HG02885 (cell line): ENCODE data around the gene DTNA.
A peak's percentile ranks its signal among the peaks of the same experiment; 100 is the strongest.

Experiments used
- ATAC-seq: cut with Tn5 transposase; IDR thresholded peaks from one replicate; pipeline ENCODE4 v1.9.1; 2021; ENCODE audit warnings: mild to moderate bottlenecking; ENCODE audit not compliant: unreplicated experiment, poor library complexity

Gene DTNA

DNA sequence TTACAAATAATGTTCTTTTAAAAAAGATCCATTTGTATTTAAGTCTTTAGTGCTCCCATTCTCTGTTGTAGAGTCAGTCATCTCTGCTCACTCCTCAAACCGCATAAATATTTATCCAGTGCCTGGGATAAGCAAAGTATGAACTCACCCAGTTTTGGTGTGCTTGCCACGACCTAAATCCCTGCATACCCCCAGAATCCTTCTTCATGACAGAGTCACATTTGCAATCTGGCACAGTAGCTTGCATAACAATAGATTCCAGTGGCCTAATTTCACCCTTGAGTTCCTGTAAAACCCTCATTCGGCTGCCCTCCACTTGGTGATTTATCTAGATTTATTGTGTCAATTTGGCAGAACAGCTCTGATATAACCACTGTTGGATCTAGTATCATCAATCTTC, 92.9 kb downstream of the DTNA start:
- ATAC-seq: no peak

DNA sequence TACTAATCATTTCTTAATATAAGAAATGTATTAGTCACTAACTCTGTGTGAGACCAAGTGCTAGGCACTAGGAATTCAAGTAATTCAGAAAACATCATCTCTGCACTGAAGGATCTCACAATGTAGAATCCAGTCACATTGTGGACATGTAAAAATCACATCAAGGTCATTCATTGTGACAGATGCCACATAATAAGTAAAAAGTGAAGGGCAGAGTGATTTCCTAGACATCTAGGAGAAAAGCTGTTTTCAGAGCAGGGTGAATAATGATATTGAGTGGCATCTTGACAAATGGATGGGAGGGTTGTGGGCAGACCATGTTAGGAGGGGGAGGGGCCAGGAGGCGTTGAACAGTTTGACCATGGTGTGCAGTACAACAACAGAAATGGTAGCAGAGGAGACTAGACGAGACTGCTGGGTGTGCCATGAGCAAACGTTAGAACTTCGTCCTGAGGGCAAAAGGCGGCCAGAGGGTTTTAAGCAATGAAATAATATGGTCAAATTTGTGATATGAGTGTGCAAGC, 93.8 kb downstream of the DTNA start:
- no peak for ATAC-seq

DNA sequence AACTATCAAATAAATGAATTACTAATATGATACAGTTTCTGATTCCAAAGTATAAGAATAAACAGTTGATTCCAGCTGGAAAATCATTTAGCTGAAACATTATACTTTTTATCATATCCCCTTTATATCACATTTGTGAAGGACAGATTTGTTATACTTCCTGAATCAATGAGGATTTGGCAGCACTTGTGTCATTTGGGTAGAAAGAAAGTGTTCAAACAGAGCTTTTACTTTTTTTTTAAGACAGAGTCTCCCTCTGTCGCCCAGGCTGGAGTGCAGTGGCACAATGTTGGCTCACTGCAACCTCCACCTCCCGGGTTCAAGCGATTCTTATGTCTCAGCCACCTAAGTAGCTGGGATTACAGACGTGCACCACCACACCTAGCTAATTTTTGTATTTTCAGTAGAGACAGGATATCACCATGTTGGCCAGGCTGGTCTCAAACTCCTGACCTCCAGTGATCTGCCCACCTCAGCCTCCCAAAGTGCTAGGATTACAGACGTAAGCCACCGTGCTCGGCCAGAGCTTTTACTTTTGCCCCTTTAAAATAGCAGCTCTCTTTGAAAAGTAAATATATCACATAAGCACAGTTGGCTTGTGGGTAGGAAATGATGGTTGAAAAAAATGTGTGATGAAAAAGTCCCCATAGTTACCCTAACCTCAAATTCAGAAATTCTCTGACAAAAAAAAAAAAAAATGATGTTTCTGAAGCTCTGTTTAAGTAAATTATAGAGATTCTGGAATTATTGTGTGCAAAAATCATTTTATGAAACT, 95.2 kb downstream of the DTNA start:
- ATAC-seq: no peak

DNA sequence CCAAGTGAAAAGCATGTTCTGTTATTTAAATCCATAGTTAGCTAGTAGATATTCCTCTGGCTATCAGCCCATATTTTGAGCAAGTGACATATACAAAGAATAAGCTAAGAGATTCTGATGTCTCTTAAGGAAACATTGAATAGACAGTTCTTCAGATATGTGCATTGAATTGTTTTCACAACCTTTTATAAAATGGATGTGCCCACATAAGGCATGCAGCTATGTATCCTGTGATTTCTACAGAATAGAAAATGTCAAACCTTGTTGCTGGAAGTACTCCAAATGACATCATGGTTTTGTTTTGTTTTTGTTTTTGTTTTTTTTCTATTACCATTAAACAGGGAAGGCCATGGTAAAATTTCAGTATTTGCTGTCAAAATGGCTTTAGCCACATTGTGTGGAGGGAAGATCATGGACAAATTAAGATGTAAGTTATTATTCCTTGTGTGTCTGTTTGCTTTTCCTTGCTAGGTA, 95.8 kb downstream of the DTNA start:
- no peak for ATAC-seq

GRCh38 chr18:34806527-34806926, 96.4 kb downstream of the DTNA start:
- no peak for ATAC-seq

DNA sequence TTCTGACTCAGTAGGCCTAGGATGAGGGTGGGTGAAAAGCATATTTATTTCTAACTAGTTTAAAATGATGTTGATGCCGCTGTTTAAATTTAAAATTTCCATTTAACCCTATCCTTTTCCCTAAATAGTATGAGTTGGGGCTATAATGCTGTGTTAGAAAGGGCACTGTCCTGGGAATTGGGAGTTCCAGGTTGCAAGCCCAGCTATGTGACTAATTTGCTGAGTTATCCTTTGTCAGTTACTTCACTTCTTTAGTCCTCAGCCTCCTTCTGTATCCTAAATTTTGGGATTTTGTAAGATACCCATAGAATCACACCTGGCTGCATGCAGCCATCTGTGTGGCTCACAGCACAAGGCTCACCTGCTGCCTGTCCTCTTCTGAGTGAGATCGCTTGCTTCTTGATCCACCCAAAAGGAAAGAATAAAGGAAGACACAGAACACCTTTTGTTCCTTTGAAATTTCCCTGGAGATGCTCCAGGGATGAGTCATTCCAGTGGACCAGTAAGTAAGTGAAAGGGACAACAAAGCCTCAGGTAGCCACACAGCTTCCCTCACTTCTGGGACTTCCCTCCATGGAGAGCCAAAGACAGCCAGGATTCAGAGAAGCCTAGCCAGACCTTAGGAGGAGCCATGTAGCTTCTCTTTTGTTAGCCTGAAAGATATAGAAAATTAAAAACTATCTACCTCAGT, 97.2 kb downstream of the DTNA start:
- no peak for ATAC-seq

GRCh38 chr18:34808389-34808788, 98.3 kb downstream of the DTNA start:
- no peak for ATAC-seq

DNA sequence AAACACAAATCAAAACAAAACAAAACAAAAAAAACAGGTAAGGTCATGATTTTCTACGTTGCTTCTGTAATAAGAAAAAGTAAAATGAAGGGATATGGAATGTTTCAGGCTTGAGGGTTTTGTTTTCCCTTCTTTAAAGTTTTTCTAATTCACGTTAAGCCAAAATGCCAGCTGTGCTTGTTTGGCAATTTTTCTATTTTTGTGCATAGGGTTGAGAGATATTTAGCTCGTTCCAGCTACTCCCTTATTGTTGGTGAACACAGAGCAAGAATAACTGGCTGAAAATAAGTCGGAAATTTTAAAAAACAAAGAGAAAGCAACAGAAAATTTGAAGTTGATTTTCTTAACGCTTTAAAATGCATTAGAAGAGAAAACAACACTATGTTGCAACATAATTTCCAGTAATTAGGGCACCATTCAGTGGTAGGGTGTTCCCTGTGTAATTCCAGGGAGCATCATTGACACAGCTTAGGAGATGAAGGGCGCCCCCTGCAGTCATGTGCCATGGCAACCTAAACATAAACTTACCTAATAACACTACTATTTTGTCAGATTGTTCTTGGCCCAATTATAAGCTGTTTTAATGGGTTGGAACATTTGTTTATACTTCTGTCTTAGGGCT, 99.5 kb downstream of the DTNA start:
- no peak for ATAC-seq

- no peak for ATAC-seq
Observed at GRCh38 chr18:34816183-34816582, 106.1 kb downstream of the DTNA start.

GRCh38 chr18:34817636-34818035, 107.5 kb downstream of the DTNA start:
- no peak for ATAC-seq

- ATAC-seq: no peak
Observed at GRCh38 chr18:34818064-34818463, 108.0 kb downstream of the DTNA start.

DNA sequence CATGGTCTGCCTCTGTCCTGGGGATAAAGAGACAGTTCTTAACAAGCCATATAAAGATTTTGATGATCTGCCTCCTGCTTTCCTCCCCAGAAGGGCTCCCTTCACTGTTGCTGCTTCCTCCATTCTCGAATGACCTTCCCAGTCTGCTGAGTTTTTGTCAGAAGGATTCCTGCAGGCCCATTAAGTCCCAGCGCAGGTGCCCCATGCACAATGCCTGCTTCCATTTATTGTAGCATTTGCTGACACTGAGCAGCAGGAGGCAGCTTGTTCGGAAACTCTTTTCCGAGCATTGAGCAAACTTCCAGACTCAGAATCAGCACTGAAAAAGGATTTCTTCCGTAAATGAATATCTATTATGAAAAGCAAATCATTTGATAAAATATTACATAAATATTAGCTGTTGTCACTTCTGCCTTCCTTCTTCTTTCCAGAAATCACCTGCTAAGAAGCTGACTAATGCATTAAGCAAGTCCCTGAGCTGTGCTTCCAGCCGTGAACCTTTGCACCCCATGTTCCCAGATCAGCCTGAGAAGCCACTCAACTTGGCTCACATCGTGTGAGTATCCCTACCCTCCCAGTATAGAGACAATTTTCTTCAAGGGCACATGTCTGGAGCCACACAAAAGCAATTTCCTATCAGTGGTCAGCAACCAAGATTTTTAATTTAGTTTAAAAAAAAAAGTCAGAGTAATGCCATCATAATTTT, 110.4 kb downstream of the DTNA start:
- no peak for ATAC-seq

GRCh38 chr18:34821669-34822210, 111.6 kb downstream of the DTNA start:
- no peak for ATAC-seq

DNA sequence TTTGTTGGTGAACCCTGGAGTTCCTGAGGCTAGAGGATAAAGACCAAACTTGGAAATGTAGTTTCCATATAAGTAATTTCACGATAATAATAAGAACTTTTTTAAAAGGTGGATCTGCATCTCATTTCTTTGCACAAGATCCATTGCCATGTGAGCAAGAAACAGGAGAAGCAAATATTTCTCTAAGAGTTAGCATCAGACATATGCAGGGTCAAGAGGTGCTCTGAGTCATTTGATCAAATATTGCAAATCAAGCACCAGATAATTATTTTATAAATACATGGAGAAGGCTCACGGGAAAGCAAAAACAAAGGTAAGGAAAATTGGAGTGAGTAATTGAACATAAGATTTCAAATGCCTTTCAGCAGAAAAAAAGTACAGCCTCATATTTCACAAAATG, 118.0 kb downstream of the DTNA start:
- no peak for ATAC-seq

DNA sequence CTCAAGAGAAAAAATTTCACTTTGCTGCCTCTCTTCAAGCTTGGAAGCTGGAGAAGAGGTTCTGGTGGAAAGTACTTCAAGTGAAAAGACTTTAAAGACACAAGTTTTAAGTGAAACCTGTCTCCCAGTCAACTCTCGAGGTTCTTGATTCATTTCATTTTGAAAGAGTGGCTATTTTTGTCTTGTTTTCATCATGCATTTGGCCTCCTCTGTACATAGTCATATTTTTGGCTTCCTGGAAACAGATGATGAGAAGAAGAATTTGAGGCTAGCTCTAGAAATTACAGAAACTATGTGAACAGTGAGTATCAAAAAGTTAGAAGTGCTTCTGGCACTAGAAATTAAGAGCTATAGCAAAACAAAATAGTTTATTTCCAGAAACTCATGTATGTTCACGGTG, 124.8 kb downstream of the DTNA start:
- peak; percentile 77 for ATAC-seq

GRCh38 chr18:34835466-34835865, 125.4 kb downstream of the DTNA start:
- no peak for ATAC-seq

GRCh38 chr18:34837769-34838272, 127.7 kb downstream of the DTNA start:
- no peak for ATAC-seq

DNA sequence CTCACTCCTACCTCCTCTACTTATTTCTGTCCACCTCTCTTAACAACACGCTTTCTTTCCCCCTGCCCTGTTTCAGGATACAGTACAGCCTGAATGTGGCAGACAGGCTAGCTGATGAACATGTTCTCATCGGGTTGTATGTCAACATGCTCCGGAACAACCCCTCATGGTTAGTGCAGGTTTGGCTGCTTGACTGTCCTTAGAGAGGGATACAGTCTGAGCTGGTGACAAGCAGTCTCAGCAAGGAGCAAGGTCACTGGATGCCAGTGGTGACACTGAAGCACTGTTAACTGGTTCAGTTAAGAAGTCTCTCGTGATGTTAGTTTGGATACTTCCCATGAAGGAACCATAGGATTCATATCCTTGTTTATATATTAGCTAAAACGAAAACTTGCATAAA, 128.6 kb downstream of the DTNA start:
- no peak for ATAC-seq

DNA sequence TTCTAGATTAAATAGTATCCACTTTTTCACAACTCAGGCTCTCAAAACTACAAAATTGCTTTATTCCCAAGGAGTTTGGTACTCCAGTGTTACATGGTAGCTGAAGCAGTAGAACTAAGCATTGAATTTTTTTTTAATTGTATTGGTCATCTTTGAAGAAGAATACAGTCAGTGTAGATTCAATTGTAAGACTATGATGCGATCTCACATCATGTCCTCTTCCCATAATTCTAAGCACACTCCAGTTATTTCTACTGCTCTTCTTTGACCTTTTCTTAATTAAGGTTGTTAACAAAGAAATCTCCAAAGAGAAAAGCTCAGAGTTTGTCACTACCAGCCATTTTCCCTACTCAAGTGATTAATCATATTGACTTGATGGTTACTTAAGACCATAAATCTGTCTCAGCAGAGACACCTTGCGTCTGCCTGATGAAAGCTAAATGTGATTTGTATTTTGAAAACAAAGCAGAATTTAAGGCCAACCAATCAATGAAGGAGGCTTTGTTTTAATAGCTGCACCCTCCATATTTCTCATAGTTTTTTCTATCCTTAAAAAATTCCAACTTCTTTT, 130.2 kb downstream of the DTNA start:
- no peak for ATAC-seq

GRCh38 chr18:34841891-34842290, 131.8 kb downstream of the DTNA start:
- no peak for ATAC-seq
